GM21576 (cell line): ENCODE results near the gene TEF.

Experiments
- ATAC-seq: cut with Tn5 transposase; IDR thresholded peaks from one replicate; pipeline ENCODE4 v1.9.1; 2021; ENCODE audit warnings: mild to moderate bottlenecking, moderate library complexity; ENCODE audit not compliant: unreplicated experiment

The TEF gene

DNA sequence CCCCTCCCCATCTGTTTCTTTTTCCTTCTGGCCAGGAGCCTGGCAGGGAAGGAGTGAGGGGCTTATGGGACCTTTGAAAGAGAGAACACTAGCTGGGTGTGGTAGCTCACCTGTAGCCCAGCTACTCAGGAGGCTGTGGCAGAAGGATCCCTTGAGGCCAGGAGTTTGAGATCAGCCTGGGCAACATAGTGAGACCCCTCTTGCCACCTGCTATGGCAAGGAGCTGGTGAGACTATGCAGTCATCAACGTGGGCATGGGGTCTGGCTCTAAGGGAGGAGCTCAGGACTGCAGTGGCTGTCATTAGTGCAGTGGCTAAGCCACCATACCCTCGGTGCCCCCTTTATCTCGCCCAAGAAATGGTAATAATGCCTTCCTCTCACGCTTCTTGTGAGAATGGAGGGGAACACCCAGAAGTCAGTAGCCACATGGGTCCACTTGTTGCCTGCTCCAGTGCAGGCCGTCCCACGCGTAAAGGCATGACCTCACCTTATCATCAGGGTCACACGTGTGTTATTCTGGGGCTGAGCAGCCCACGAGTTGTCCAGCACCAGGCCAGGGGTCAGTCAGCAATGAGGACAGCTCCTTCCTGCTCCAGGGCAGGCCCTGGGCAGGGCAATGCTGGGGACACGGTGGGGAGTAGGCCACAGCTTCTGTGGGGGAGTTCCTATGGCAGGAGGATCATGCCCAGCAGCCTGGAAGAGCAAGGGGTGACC lies 27.7 kb upstream of the TEF start:
- no peak for ATAC-seq

DNA sequence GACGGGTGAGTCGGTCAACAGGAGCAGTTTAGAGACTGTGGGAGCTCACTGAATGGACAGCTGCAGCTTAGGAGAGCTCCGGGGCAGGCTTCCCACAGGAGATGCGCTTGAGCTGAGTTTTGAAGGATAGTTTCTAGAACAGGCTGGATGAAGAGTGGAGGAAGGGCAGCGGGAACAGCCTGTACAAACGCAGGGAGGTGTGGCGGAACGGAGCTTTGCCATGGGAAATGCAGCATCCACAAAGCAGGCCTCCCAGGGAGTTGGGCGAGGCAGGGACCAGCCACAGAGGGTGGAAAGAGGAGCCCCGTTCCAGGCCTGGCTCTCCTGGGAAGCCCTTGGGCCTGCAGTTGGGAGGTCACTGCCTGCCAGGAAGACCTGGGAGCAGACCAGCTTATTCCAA lies 26.8 kb upstream of the TEF start:
- no peak for ATAC-seq

DNA sequence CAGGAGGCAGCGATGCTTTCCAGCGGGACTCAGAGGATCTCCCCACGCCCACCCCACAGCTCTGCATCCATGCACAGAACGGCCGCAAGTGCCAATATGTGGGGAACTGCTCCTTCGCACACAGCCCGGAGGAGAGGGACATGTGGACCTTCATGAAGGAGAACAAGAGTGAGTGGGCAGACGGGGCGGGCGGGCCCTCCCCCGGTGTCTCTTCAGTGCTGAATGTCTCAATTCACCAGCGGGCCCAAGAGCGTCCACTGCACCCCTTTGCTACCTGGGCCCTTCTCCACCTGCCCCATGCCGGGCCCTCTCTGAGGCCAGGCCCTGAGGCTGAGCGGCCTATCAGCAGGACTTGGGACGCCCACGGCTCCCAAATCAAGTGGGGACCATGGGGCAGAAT lies 25.8 kb upstream of the TEF start:
- ATAC-seq, result no peak

DNA sequence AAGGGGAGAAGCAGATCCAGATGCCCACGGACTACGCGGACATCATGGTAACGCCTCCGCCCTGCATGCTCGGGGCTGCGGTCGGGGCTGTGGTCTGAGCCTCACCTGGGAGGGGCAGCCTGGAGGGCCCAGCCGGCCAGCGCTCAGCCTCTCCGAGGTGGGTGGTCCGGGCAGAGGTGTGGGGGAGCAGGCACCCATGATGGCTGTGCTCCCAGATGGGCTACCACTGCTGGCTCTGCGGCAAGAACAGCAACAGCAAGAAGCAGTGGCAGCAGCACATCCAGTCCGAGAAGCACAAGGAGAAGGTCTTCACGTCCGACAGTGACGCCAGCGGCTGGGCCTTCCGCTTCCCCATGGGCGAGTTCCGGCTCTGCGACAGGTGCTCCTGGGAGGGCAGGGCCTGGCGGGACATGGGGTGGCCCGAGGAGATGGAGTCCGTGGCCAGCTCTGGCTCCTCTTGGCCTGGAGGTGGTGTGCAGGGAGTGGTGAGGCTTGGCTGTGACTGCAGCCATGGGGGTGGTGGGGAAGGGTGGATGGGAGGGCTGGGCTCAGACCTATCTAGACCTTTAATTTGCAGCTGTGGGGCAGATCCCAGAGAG lies 25.2 kb upstream of the TEF start:
- ATAC-seq, result no peak

DNA sequence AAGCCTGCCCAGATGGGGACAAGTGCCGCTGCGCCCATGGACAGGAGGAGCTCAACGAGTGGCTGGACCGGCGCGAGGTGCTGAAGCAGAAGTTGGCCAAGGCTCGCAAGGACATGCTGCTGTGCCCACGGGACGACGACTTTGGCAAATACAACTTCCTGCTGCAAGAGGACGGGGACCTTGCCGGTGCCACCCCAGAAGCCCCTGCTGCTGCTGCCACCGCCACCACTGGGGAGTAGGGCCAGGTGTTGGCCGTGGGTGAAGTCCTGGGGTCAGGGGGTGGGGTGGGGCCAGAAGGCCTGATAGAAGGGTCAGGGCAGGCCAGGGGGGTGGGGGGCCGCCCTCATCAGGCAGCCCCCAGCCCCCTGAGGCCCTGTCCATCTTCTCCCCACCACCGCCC lies 24.6 kb upstream of the TEF start:
- no peak for ATAC-seq

DNA sequence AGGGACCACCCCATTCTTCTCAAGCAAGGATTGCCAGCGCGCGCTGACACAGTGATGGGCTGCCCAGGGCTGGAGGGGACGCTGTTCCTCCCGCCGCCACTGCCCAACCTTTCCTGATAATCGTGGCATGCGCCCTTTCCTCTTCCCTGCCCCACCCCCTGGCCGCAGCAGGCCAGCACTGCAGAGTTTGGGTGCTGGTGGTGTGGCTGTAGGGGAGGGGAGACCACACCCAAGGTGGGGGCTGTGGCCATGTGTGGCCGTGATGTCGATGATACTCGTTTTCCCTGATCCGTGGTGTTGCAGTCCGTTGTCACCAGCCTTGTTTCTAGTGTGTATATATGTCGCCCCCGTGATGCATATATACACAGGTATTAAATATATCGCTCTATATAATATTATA lies 22.8 kb upstream of the TEF start:
- no peak for ATAC-seq

DNA sequence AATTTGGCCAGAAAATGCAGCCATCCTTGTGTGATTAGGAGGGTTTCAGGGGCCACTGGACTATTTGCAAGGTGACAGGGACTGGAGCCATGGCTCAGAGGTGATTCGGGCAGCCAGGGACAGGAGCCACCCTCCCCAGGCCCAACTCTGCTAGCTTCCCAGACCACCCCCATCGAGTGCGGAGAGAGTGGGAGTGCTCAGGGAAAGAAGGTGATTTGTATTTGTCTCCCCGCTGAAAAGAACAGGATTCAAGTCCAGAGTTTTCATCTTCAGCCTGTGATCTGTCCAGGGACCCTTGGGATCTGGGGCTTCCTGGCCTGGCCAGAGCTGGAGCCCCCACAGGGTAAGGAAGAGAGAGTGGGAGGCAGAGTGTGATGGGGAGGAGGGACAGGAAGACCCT lies 22.4 kb upstream of the TEF start:
- no peak for ATAC-seq

DNA sequence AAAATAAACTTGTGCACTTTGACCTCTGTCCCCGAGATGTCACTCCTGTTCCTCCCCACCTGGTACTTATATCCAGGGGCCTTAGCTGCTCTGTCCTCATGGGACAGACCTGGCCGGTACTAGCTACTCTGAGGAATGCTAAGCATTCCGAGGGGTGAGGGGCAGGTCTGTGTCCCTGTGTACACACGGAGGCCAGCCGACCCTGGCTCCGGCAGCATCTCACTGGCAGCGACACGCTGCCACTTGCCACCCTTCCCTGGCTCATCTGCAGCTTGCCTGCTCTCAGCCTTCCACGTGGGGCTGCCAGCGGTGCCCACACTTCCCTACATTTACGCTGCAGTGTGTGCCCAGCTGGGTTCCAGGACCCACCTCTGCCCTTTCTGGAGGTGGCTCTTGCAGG lies 21.6 kb upstream of the TEF start:
- ATAC-seq, result no peak

DNA sequence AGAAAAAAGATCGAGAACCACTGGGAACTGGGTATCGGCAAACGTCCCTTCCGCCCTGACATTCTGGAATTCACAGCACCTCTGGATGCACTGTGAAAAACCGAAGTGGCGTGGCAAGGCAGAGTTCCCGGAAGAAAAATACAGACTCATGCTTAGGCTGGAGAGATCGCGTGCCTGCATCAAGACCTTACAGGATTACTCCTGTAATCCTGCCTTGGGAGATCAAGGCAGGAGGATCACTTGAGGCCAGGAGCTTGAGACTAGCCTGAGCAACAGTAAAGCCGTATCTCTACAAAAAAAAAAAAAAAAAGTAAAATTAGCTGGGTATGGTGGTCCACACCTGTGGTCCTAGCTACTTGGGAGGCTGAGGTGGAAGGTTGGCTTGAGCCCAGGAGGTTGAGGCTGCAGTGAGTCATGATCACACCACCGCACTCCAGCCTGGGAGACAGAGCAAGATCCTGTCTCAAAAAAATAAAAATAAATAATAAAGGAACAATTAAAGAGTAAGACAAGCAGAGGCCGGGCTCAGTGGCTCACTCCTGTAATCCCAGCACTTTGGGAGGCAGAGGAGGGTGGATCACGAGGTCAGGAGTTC lies 19.9 kb upstream of the TEF start:
- ATAC-seq, result no peak

DNA sequence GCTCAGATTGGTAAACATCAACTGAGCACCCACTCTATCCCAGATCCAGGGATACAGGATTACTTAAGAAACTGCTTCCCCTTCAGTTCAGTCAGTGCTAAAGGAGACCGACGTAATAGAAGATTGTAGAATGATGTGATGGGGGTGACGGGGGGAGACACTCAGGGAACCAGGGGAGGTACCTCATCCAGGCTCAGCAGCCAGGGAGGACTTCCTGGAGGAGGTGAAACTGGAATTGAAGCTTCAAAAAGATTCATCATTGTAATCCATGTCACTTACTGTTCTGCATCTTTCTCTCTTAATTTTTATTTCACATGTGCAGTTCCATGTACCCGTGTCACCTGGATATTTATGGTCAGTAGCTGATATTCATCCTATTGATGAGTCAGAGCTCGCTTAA lies 19.1 kb upstream of the TEF start:
- ATAC-seq, result no peak

DNA sequence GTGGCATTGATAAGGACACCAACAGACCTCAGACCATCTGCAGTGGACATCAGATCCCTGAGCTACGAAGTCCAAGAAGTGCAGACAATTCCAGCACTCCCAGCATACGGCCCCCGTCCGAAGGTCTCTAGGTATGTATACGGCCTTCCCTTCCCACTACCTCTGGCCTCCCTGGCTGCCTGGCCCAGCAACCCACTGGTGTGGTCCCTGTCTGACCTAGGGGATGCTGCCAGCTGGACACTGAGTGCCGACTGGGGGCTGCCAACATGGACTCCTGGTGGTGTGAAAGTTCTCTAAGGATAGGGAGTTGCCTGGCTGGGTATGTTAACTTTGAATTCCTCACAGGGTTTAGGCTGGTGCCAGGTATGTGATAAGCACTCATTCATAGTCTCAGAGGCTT lies 17.5 kb upstream of the TEF start:
- ATAC-seq, result no peak

DNA sequence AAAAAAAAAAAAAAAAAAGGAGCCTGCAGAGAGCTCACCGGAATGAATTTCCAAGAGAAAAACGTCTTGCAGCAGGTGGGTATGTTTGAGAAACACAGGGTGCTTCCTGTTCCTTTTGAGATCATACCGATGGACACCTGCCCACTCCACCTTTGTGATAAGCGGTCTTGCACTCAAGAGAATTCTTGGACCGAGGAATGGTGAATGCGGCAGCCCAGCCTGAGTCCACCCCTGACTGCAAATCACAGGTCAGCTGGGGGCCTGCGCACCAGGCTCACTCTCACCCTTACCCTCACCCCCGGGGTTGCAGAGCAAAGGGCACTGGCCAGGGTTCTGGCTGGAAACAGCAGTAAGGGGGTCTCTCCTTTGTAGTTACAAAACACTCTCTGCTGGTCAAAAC lies 16.8 kb upstream of the TEF start:
- no peak for ATAC-seq

DNA sequence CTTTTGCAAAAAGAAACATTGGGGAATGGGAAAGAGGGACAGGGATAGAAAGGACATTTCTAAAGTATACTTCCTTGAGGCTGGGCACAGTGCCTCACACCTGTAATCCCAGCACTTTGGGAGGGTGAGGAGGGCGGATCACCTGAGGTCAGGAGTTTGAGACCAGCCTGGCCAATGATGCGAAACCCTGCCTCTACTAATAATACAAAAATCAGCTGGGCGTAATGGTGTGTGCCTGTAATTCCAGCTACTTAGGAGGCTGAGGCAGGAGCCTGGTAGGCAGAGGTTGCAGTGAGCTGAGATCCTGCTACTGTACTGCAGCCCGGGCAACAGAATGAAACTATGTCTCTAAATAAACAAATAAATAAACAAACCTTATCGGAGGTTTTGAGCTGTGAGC lies 16.3 kb upstream of the TEF start:
- no peak for ATAC-seq

DNA sequence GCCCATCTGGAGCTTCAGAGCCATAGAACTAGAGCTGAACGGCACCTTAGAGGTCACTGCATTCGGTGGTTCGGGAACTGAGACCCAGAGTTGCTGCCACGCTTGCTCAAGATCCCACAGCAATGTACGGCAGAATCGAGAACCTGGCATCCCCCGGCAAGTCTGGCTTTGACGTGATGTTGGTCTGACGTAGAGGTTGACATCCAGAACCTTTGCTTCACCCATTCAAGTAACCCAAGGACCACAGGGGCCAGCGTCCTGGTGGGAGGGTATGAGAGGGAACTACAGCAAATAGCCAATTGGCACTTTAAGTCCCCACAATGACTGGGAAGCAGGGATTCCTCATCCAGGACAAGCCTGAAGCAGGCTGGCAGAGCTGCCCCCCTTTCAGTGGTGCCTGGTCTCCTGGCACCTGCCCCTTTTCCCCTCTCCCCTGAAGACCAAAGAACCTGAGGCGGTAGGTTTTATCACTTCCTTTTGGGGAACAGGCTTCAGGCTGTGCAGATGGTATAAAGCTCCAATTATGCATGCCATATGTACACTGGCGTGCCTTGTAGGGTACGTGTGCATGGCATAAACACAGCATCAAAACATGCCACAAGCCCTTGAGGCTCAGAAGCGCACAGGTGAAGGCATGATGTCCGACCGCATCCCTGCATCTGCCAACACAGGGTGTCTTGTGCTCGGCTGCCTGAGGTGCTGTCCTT lies 15.3 kb upstream of the TEF start:
- no peak for ATAC-seq

DNA sequence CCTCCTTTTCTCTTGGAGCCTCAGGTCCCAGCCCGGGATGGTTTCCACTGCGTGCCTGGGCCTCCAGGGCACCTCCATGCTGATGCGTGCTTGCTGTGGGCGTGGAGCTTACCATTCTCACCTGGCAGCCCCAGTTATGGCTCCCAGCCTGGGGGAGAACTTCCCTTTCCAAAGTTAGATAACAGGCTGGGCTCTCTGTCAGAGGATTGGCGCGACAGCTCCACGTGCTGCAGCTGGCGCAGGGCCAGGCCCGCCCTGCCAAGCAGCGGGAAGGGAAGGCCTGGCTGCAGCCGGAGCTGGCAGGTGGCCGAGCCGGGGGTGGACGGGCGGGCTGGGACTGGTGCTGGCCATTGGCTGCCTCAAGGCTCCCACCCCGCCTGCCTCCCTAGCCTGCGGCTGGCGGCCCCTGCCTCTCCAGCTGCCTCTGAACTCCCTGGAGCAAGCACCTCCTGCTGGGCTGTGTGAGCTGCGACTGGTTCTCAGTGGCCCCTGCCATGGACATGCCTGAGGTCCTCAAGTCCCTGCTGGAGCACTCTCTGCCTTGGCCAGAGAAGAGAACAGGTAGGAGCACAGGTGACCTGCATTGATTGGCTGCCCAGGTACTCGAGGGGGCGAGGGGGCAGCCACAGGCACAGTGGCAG lies 14.6 kb upstream of the TEF start:
- no peak for ATAC-seq

DNA sequence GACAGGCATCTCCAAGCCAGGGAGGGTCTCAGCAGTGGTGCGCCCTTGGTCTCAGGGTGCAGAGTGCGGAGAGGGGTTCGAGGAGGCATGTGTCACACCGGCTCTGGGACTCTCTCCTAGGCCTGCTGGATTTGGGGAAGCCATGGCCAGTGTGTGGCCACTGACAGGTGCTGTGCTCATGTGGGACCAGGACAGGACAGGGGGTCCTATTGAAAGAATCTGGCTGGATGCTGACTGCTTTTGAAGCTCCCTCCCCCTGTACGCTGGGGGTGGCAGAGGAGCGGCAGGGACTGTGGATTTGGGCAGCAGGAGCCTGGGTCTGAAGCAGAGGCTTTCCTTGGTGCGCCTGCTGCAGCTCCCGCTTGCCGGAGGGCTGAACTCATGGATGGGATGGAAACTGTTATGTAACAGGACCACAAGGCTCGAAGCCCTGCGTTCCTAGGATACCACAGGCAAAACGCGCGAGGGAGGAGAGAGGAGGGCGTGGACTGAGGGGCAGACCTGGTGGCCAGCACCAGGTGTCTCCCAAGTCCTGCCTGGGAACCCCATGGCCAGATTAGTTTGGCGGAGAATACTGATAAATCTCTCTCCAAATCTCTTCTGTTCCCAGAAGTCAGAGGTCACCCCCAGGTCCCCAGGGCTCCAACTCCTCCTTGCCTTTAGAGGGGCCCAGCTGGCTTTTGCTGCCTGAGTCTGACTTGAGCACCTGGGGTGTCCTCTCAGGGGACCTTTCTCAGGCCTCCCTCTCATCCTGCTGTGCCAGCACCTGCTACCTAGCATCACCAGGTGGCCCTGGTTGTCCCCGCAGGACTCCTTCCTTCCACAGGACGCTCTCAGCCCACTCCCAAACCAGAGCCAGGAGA lies 13.8 kb upstream of the TEF start:
- no peak for ATAC-seq

DNA sequence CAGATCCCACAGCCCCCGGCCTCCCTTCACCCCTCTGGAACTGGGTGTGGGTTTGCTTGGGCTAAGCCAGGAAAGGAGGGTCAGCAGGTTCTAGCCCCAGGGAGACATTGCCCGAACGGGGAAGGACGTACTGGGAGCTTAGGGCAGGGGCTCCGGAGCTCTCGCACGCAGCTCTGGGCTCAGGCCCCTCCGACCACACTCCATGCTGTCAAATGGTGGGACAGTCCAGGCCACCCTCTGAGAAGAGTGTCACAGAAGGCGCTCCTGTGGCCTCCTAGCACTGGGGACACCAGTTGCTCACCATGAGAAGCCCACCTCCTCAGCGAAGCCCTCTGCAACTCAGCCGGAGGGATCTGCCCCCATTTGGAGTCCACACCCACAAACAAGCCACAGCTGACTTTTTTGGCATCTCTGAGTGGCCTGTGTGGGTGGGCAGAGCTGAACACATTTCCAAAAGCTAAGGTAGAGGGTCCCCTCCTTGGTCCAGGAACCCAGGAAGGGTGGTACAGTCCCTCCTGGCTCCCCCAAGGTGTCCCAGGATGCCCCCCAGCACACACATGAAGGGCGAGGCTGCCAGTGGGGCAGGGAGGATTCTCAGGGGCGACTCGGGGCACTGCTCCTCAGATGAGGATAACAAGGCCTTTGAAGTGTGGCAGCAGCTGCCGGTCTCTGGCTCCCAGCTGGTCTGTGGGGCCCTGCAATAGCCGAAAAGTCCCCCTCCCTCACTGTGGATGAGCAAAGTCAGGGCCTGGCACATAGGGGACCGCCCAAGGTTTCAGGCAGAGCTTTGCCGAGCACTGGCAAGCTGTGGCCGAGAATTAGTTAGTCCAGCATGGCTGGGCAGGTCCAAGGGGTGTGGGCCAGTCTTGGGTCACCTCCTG lies 13.0 kb upstream of the TEF start:
- ATAC-seq, result no peak

DNA sequence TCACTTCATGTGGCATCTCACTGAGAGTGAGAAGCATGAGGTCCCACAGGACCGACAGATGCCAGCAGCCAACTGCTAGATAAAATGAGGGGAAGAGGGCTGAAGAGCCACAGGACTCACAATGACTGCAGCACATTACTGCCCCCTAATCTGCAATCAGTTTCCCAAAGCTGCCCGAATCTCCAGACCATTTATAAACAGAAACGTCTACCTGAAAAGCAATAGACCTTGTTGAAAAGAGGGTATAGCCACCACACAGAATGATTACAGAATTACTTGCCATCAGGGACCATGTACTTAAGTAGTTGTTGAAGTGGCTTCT lies 12.4 kb upstream of the TEF start:
- ATAC-seq, result no peak

DNA sequence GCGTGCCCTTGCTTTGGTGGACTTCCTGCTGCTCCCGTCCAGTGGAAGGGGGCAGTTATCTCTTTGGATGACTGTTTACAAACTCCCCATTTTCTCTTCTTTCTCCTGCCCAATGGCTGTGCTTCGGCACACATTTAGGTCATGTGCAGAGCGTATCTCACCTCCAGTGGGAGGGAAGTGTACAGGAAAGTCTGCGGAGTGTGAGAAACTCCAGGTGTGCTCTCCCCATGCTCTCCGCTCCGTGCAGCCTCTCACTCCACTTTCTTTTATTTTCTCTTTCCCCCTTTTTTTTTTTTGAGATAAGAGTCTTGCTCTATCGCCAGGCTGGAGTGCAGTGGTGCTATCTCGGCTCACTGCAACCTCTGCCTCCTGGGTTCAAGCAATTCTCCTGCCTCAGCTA lies 11.9 kb upstream of the TEF start:
- ATAC-seq, result no peak

DNA sequence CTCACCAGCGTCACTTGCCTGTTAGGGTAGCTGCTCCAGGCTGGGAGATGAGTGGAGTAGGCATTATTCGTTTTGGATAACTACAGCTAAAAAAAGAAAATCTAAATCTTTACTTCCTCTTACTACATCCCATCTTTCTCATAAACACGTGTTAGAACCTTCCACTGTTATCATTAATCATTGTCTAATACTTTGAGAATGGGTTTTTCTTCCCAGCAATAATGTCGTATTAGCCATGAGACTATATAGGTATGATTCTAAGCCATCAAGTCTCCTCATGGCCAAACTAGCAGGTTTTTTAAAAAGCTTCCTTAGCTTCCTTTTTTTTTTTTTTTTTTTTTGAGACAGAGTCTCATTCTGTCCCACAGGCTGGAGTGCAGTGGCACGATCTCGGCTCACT lies 3.9 kb upstream of the TEF start:
- ATAC-seq, result no peak
